A673 (cell line): ENCODE results near the gene SERPINA4.

Experiments used
- CTCF ChIP-seq: fragments of 300-800, 200-600 bp; sonication (generic); conservative IDR thresholded peaks from 2 replicates; pipeline ENCODE4 v1.5.1; 2017; ENCODE audit warnings: low read depth, mild to moderate bottlenecking, antibody characterized with exemption, low read length, moderate library complexity, mixed read lengths
- EZH2 ChIP-seq: fragments of 200-600 bp; sonication (generic); IDR thresholded peaks from 2 replicates; pipeline ENCODE4 v1.6.1; 2017; ENCODE audit warnings: borderline replicate concordance, low read depth, mild to moderate bottlenecking, mixed read lengths, antibody characterized with exemption, low read length; ENCODE audit not compliant: poor library complexity, severe bottlenecking

GRCh38 chr14:94544726-94545125, 16.5 kb upstream of the SERPINA4 start:
- no peak for TF ChIP-seq CTCF
- no peak for TF ChIP-seq EZH2
